NT2/D1 (cell line): ENCODE results near the gene RBM8A.

ENCODE experiments used
- SUZ12 ChIP-seq: IDR thresholded peaks from 2 replicates; pipeline ENCODE4 v1.6.1; 2011; ENCODE audit not compliant: insufficient read length, insufficient read depth; ENCODE audit errors: extremely low read depth
- YY1 ChIP-seq: IDR thresholded peaks from 2 replicates; pipeline ENCODE4 v1.6.1; 2011; ENCODE audit not compliant: insufficient read length, insufficient read depth
- ZNF274 ChIP-seq: IDR thresholded peaks from 2 replicates; pipeline ENCODE4 v1.6.1; 2011; ENCODE audit warnings: mild to moderate bottlenecking, low read depth, low read length

DNA sequence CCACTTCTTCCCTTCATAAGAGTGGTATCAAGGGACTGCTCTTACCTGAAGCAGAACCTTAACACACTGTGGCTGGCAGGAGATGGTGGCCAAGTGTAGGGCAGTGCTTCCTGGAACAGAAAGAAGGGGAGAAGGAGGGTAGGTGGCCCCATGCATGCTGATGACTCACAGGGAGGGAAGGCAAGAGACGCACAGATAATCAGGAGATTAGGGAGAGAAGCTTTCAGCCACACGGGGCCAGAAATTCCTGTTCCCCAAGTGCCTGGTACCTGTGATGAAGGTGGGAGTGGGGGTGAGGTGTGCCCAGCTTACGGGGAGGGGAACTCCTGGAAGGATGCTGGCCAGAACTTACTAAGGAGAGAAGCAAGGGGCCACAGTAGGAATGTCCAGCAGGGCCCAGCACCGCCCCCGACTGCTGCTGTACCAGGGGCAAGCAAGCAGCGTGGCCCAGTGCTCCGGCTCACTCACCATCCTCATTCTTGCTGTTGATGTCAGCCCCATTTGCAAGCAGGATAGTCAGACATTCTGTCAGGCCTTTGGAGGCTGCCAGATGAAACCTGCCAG is 49.3 kb downstream of the RBM8A start:
- no peak for TF ChIP-seq ZNF274
- TF ChIP-seq SUZ12: no peak
- TF ChIP-seq YY1: no peak
